H1 (cell line): ENCODE data around the gene LHFPL6. TPM values are rescaled to one million over a fixed set of nuclear protein-coding genes. Genes with fewer than 3 reads are reported as not detected.

Experiments used
- BRCA1 ChIP-seq: IDR thresholded peaks from 2 replicates; pipeline ENCODE4 v1.6.1; 2012; ENCODE audit warnings: low read depth, low read length, improper control_type of control experiment
- JUN ChIP-seq: IDR thresholded peaks from 2 replicates; pipeline ENCODE4 v1.6.1; 2011; ENCODE audit warnings: low read depth, mild to moderate bottlenecking, improper control_type of control experiment, low read length
- SAP30 ChIP-seq: fragments of 300-600 bp; sonication (generic); IDR thresholded peaks from 2 replicates; pipeline ENCODE4 v1.7.1; 2012; ENCODE audit warnings: low read length, moderate library complexity, mild to moderate bottlenecking, inconsistent platforms; ENCODE audit not compliant: insufficient read depth, insufficient replicate concordance
- polyA plus RNA-seq, 7 experiments: library from polyadenylated mRNA; depleted of rRNA in 3 of 7; stranded (reverse) in 5 of 7; unstranded in 2 of 7; fragments of >200 nt in 5 of 7; fragments of 200-250 nt in 2 of 7; gene quantifications; 1 replicate in 5 of 7; 2 replicates in 1 of 7; 4 replicates in 1 of 7; pipeline versions ENCODE4 v1.2.1 to v1.2.3, GENCODE V29; 2011 to 2013; ENCODE audit warnings: missing spikeins in 2 of 7, mixed read lengths in 2 of 7
- total RNA-seq: library from RNA; stranded (reverse); fragmentation: NEBNext Ultra II Directional; extraction: Animal tissue kit (Norgen Biotek cat#: 25700); gene quantifications from 2 replicates; pipeline ENCODE4 v1.2.1, GENCODE V29; 2021
- TF ChIP-seq, protein P1 (sequence below): IDR thresholded peaks from 2 replicates; pipeline ENCODE4 v1.6.1; 2012; ENCODE audit warnings: low read length, inconsistent platforms

The LHFPL6 gene
- total and polyA plus RNA-seq, 2 of the 8 experiments (the other 6 are each of a cell fraction or from before 2014, with no cell fraction given), result 7.6 to 17.0 TPM

- TF ChIP-seq, protein P1, sequence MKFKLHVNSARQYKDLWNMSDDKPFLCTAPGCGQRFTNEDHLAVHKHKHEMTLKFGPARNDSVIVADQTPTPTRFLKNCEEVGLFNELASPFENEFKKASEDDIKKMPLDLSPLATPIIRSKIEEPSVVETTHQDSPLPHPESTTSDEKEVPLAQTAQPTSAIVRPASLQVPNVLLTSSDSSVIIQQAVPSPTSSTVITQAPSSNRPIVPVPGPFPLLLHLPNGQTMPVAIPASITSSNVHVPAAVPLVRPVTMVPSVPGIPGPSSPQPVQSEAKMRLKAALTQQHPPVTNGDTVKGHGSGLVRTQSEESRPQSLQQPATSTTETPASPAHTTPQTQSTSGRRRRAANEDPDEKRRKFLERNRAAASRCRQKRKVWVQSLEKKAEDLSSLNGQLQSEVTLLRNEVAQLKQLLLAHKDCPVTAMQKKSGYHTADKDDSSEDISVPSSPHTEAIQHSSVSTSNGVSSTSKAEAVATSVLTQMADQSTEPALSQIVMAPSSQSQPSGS, result no peak
- no peak for TF ChIP-seq SAP30
- no peak for TF ChIP-seq BRCA1
- TF ChIP-seq JUN, result no peak
Observed at GRCh38 chr13:39586958-39587605, 15.9 kb downstream of the LHFPL6 start (continued).
